HG03575 (cell line): ENCODE data around the gene MUC2.
"Not testable (repeated sequence)": the region's sequence is repeated elsewhere in the genome, so short reads cannot be mapped to it uniquely, and the experiment has no call there.

ENCODE experiments used
- ATAC-seq: cut with Tn5 transposase; IDR thresholded peaks from one replicate; pipeline ENCODE4 v1.9.1; 2021; ENCODE audit not compliant: unreplicated experiment, insufficient number of reproducible peaks, low FRiP score; ENCODE audit errors: extremely low read depth

The MUC2 gene

GRCh38 chr11:1113405-1114201 is 38.9 kb downstream of the MUC2 start:
- no peak for ATAC-seq

- ATAC-seq: not testable (repeated sequence)
Observed at GRCh38 chr11:1115292-1115691, 40.6 kb downstream of the MUC2 start.

- ATAC-seq: no peak
Observed at GRCh38 chr11:1116104-1116503, 41.4 kb downstream of the MUC2 start.

- ATAC-seq: no peak
Observed at GRCh38 chr11:1116666-1117390, 42.2 kb downstream of the MUC2 start.

GRCh38 chr11:1117992-1118391 is 43.3 kb downstream of the MUC2 start:
- no peak for ATAC-seq

GRCh38 chr11:1118755-1119603 is 44.3 kb downstream of the MUC2 start:
- no peak for ATAC-seq

- no peak for ATAC-seq
Observed at GRCh38 chr11:1119604-1120146, 45.0 kb downstream of the MUC2 start.

- no peak for ATAC-seq
Observed at GRCh38 chr11:1120532-1121330, 46.1 kb downstream of the MUC2 start.

- no peak for ATAC-seq
Observed at GRCh38 chr11:1121331-1121812, 46.7 kb downstream of the MUC2 start.

- ATAC-seq: no peak
Observed at GRCh38 chr11:1121813-1122663, 47.4 kb downstream of the MUC2 start.

GRCh38 chr11:1122664-1123002 is 48.0 kb downstream of the MUC2 start:
- ATAC-seq: no peak

- ATAC-seq: no peak
Observed at GRCh38 chr11:1123970-1124369, 49.3 kb downstream of the MUC2 start.
